ENCODE measurements around the gene CLECL1.
"Not testable (repeated sequence)": the region's sequence is repeated elsewhere in the genome, so short reads cannot be mapped to it uniquely, and the experiment has no call there.

The CLECL1 gene

DNA sequence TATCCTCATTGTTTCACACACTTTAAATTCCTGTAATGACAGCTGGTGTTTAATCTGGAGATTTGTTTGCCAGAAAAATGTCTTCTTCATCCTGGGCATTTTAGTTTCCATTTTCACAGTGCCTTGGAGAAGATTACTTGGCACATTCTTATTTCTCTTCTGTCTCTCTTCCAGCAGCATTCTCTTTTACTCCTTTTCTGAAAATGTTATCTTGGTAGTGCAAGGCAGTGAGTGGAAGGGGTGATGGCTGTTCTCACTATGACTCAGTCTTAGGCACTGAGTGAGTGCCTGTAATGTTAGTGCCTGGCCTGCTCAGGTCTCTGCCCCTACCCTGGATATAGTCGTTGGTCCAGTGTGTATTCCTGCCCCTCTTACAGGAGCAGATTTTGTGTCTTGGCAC lies 13.1 kb downstream of the CLECL1 start:
- no peak for DNase-seq (ENCODE audit: low read depth)

DNA sequence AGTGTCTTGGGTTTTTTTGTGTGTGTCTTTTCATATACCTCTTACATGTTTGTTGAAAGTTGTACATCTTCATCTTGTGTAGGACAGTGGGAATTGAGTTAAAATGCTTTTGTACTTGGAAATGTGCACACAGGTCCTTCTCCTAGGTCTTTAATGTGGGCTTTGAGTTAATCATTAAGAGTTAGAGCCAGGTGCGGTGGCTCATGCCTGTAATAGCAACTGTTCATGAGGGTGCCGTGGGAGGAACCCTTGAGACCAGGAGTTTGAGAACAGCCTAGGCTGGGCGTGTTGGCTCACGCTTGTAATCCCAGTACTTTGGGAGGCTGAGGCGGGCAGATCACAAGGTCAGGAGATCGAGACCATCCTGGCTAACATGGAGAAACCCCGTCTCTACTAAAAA lies 13.9 kb downstream of the CLECL1 start:
- DNase-seq (ENCODE audit: low read depth) = no peak

DNA sequence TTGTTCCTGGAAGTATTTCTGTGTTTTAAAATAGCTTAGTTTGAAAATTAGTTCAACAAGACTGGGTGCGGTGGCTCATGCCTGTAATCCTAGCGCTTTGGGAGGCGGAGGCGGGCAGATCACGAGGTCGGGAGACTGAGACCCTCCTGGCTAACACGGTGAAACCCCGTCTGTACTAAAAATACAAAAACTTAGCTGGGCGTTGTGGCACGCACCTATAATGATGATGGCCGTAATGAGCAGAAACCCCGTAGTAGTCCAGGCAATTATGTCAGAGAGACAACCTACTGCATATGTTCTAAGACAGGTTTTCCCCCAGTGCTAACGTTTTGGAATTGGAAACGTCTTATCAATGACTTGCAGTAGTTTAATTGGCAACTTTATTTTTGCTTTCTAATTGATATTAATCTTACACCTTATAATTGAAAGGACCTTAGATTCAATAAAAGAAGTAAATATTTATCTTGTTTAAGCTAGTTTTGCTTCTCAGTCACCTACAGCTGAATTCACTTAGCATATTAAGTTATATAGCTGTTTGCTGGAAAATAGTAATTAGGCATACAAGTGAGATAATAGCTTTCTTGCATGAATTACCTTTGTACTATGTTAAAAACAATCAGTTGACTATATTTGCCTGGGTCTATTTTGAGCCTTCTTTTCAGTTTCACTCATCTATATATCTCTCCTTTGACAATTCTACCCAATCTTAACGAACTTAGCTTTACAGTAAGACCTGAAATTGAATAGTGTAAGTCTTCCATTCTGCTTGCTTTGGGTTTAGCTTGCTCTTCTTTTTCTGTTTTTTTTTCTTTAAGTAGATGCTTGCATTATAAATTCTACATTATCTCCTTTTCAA lies 15.6 kb downstream of the CLECL1 start:
- no peak for DNase-seq (ENCODE audit: low read depth)

DNA sequence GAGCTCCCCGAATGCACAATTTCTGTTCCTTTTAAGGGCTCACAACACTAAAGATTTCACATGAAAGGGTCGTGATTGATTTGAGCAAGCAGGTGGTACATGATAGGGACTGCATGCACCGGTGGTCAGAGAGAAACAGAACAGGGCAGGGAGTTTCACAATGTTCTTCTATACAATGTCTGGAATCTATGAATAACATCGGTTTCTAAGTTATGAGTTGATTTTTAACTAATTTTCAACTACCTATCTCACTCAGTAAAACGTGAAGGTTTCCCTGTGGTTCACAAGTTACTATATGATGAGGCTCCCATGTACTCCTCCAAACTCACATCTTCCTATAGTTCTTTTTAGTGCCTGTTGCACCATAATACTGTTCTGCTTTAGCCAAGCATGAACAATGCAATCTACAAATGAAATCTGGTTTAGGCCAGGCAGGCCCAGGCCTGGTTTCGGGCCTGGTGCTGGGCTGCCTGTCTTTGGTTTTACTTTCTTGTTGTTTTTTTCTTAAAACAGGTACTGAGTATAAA lies 19.8 kb downstream of the CLECL1 start:
- DNase-seq (ENCODE audit: low read depth) = not testable (repeated sequence)

DNA sequence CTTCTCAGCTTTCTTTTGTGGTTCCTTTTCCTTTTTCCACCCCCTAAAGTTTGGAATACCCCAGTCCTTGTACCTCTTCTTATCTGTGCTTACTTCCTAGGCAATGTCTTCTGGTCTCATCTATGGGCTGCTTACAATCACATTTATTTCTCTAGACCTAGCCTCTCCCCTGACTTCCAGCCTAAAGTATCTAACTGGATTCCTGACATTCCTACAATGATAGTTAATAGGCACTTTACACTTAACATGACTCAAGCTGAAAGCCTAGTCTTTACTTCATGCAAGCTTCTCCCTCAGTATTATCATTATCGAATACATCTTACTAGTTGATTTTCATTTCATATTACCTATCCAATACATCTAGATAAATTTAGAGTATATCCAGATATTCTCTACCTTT lies 21.2 kb downstream of the CLECL1 start:
- DNase-seq (ENCODE audit: low read depth) = no peak

DNA sequence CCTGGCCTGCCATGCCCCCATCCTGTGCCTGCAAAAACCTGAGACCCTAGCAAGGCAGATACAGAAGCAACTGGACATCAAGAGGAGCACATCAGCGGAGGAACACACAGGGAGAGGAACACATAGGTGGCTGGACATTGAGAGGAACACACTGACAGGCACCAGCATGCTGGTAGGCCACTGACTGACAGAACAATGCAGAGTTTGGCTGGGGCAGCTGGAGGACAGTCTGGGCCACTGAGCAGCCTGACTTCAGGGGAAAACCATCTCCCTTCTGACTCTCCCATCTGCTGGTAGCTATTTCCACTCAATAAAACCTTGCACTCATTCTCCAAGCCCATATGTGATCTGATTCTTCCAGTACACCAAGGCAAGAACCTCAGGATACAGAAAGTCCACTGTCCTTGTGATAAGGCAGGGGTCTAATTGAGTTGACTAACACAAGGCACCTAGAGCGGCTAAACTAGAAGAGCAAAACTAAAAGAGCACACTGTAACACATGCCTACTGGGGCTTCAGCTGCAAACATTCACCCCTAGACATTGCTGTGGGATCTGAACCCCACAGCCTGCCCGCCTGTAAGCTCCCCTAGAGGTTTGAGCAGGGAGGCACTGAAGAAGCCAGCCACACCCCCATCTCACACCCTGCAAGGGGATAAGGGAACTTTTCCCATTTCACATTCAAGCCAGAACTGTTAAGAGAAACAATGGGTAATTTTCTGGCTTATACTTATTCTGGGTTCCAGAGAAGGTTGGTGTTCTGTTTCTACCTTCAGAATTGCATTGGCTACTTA lies 22.1 kb downstream of the CLECL1 start:
- DNase-seq (ENCODE audit: low read depth) = no peak

DNA sequence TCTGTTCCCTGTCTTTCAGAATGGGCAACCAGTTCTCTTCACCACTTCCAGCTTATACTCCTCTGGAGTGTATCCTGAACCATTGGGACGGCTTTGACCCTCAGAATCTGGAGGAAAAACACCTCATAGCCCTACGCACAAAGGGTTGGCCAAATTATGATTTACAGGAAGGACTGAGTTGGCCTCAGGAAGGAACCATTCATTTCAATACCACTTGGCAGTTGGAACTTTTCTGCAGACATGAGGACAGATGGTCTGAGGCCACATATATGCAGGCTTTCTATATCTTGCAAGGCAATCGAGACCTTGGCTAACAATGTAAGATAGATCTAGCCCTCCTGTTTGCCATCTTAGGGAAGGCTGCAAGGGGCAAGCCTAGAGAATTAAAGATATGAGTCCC lies 24.0 kb downstream of the CLECL1 start:
- DNase-seq (ENCODE audit: low read depth) = no peak

DNA sequence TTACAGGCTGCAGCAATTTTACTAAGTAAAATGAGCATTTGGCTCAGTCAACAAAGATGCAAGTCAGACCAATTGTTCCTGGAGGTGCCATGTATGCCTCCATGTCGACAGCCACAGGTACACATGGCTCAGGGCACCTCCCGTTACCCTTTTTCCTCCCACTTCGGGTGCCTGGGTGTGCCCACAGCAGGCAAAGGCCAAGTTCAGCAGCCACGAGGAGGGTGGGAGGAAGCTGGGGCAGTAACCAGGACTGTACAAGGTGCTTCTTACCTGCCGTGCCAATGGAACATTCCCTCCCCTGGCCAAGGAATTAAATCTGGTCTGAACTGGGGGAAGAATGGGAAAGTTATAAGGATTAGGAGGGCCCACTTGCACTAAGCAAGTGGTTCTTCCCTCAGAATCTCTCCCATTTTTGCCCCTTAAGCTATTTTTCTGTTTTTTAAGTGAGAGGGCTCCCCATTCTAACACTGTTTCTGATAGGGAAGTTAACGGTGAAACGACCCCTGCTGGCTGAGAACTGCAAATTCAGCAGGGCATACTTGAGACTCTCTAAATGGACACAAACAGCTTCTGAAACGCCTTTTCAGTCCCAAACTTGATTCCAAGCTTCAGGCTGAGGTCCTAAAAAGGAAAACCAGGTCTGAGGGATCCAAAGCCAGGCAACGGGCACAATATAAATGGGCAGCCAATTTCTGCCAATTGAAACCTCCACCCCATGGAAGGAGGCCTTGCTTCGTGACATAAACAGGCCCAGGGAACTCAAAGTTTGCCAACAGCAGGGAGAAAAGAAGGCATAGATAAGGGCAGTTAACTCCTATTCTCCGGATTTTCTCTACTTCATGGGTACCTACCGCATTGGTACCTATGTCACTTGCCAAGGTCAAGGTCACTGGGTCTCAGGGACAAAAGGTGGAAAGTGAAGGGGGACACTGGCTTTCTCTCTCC lies 24.8 kb downstream of the CLECL1 start:
- DNase-seq (ENCODE audit: low read depth) = peak; percentile 18

DNA sequence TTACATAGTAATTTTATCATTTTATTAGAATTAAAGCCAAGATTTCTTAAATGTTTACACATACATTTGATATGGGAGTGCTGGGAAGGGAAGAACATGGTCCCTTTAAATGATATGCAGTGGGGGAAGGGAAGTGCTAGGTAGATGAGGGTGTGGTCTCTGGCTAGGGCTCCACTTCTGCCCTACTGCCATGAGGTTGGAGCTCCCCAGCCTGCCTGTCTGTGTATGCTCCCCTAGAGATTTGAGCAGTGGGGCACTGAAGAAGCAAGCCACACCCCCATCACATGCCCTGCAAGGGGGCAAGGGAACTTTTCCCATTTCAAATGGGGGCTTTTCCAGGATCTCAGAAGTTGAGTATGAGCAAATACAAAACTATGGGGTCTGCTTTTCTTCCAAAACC lies 25.5 kb downstream of the CLECL1 start:
- no peak for DNase-seq (ENCODE audit: low read depth)

DNA sequence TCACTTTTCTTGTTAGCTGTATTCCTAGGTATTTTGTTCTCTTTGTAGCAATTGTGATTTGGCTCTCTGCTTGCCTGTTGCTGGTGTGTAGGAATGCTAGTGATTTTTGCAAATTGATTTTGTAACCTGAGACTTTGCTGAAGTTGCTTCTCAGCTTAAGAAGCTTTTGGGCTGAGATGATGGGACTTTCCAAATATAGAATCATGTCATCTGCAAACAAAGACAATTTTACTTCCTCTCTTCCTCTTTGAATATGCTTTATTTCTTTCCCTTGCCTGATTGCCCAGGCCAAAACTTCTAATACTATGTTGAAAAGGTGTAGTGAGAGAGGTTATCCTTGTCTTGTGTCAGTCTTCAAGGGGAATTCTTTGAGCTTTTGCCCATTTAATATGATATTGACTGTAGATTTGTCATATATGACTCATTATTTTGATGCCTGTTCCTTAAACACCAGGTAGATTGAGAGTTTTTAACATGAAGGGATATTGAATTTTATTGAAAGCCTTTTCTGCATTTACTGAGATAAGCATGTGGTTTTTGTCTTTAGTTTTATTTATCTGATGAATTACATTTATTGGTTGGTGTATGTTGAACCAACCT lies 26.7 kb downstream of the CLECL1 start:
- no peak for DNase-seq (ENCODE audit: low read depth)

DNA sequence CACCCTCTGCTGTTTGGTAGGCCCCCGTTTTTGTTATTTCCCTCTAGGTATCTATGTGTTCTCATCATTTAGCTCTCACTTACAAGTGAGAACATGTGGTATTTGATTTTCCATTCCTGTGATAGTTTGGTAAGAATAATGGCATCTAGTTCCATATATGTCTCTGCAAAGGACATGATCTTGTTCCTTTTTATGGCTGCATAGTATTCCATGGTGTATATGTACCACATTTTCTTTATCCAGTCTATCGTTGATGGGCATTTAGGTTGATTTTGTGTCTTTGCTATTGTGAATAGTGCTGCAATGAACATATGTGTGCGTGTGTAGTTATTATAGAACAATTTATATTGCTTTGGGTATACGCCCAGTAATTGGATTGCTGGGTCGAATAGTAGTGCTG lies 28.3 kb downstream of the CLECL1 start:
- DNase-seq (ENCODE audit: low read depth) = not testable (repeated sequence)

DNA sequence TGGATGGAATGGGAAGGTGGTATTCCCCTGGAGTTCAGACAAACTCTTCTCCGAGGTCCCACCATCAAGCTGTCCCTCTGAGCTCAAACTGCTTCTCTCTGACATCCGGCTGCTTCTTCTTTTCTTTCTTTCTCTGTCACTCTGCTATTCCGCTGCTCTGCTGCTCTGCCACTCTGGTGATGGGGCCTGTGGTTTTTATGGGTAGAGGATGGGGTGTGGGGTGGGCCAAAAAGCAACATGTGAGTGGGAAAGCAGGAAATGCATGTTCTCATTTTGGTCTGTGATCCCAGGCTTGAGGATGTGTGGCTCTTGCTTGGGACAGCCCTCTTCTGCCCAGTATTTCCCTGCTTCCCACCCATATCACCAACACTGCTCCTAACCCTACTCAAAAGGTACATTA lies 30.6 kb downstream of the CLECL1 start:
- no peak for DNase-seq (ENCODE audit: low read depth)

DNA sequence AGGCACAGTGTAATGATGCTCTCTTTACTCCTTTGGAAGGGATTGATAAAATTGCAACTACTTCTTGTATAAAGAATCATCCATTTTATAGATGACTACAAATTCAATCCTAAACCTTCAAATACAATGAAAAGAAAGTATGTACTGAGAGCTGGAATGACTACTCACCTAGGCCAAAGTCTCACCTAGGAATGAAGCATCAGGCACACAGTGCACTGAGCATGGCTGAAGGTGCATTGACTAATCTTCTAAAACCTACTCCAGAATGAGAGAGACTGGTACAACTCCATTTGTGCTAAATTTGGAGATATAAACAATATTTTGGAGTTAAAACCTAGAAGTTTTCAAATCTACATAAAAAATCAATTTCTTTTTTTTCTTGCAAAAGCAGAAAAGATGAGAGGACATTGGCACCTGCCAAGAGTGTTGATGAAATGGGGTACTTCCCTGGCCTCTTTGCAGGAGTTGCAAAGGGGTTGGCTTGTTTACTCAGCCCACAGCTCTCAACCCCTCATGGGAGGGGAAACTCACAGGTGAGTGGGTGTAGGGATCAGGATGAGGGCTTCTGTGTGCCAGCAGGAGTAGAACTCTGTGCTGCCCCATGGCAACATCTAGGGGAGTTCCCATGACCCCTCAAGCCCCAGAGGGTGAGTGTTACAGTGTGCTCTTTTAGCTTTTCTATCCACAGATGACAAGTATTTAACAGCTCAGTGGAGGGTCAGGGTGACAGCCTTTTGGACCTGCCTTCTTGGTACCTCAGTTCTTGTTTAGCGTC lies 31.3 kb downstream of the CLECL1 start:
- no peak for DNase-seq (ENCODE audit: low read depth)

DNA sequence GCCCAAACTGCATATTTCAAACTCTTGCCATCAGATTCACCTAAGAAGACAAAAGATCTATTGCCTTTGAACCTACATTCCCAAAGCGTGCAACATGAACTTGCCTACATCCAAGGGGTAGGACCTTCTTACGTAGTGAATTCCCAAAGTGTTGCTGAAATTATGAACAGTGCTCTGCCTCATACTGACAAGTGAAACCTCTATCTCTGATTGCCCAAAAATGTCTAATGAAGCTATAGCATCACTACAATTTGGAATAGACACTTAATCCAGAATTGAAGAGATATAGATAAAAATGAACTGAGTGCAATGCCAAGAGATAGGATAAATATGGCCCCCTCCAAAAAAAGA lies 32.3 kb downstream of the CLECL1 start:
- no peak for DNase-seq (ENCODE audit: low read depth)

DNA sequence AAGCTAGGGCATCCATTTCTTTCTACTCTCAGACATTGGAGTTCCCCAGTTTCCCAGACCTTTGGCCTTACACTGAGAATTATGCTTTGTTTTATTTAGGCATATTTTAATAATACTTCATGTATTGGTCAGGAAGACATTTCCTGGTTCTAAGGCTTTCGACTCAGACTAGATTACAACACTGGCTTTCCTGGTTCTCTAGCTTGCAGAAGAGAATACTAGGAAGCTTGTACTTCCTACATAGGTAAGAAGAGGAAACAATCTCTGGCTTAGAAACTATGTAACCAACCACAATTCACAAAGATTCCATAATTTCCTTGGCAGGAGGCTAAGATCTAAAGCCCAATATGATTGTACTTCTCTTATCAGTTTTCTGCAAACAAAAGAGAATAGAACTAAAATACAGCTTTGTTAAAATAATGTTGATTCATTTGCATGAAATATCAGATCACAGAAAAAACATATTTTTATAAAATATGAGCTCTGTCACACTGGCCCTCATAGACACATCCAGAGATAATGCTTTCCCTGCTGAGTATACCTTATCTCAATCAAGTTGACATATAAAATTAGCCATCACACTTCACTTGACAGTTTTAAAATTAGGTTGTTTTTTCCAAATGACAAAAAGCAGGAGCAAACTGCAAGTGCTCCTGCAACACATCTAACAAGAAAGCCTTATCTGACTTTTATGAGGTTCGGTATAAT lies 32.8 kb downstream of the CLECL1 start:
- no peak for DNase-seq (ENCODE audit: low read depth)

DNA sequence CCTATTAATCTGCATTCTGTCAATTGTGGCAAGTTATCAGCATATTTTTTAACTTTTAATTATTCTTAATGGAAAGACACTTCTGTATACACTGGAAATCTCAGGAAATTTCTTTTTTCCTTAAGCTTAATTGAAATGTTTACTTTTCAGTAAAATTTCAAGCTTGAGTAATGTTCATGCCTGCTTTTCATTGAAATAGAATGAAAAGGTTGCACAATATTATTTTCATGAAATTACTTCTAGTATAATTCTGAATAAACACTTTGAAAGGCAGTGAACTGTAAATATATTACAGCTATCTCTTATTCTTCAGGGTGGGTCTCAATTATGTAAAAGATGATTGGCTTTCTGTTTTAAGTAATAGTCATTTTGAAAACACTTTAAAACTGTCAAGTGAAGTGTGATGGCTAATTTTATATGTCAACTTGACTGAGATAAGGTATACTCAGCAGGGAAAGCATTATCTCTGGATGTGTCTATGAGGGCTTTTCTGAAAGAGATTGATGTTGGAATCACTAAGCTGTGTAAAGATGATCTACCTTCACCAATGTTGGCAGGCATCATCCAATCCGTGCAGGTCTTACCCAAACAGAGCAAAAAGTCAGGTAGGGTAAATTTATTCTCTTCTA lies 33.5 kb downstream of the CLECL1 start:
- no peak for DNase-seq (ENCODE audit: low read depth)

DNA sequence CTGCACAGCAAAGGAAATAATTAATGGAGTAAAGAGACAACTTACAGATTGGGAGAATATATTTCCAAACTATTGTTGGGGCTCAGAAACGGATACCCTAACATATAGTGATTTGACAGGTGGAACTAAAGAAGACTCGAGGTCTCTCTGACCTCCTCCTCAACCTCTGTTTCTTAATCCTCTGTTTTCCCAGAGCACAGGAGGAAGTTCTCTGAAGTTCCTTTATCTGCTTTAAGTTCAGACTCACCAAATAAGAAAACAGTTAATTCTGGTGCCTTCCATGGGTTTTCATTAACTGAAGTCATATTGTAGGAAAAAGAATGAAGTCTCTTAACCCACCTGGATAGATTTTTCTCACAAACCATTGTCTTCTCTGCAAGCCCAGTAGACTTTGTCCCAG lies 34.2 kb downstream of the CLECL1 start:
- DNase-seq (ENCODE audit: low read depth) = no peak

DNA sequence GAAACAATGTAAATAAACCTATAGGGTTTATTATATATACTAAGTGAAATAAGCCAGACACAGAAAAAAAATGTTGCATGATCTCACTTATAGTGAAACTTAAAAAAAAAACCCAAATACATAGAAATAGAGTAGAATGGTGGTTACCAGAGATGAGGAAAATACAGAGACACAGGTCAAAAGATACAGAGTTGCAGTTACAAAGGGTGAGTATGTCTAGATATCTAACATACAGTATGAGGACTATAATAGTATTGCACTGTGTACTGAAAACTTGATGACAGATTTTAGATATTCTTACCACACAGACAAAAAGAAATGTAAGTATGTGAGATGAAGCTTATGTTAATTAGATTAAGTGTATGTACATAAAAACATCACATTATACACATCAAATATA lies 35.3 kb downstream of the CLECL1 start:
- no peak for DNase-seq (ENCODE audit: low read depth)

DNA sequence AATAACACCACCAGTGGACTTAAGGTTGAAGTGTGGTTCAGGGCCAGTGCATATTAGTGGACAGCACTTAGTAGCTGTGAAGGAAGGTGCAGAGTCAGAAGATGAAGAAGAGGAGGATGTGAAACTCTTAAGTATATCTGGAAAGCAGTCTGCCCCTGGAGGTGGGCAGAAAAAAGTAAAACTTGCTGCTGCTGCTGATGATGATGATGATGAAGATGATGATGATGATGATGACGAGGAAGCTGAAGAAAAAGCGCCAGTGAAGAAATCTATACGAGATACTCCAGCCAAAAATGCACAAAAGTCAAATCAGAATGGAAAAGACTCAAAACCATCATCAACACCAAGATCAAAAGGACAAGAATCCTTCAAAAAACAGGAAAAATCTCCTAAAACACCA lies 37.2 kb downstream of the CLECL1 start:
- DNase-seq (ENCODE audit: low read depth) = not testable (repeated sequence)

DNA sequence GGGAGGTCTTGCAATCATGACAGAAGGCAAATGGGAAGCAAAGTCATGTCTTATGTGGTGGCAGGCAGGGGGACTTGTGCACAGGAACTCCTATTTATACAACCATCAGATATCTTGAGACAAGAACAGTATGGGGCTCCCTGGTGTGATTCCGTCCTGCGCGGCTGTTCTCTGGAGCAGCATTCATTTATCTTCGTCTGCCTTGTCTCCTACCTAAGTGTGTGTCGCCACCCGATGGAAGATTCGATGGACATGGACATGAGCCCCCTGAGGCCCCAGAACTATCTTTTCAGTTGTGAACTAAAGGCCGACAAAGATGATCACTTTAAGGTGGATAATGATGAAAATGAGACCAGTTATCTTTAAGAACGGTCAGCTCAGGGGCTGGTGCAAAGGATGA lies 37.7 kb downstream of the CLECL1 start:
- DNase-seq (ENCODE audit: low read depth) = not testable (repeated sequence)
